Panc1 (cell line): ENCODE results near the gene HCN2.

ENCODE experiments used
- SIN3A ChIP-seq: IDR thresholded peaks from 2 replicates; pipeline ENCODE4 v1.6.1; 2012; ENCODE audit warnings: low read depth, mild to moderate bottlenecking, low read length, moderate library complexity, borderline replicate concordance; ENCODE audit not compliant: insufficient read depth
- TCF7L2 ChIP-seq: IDR thresholded peaks from 2 replicates; pipeline ENCODE4 v1.6.1; 2011; ENCODE audit warnings: mild to moderate bottlenecking, low read depth, low read length, inconsistent platforms
- TF ChIP-seq, protein P1 (sequence below): fragments of 450-650 bp; IDR thresholded peaks from 2 replicates; pipeline ENCODE4 v1.5.1; 2017; ENCODE audit warnings: mild to moderate bottlenecking

DNA sequence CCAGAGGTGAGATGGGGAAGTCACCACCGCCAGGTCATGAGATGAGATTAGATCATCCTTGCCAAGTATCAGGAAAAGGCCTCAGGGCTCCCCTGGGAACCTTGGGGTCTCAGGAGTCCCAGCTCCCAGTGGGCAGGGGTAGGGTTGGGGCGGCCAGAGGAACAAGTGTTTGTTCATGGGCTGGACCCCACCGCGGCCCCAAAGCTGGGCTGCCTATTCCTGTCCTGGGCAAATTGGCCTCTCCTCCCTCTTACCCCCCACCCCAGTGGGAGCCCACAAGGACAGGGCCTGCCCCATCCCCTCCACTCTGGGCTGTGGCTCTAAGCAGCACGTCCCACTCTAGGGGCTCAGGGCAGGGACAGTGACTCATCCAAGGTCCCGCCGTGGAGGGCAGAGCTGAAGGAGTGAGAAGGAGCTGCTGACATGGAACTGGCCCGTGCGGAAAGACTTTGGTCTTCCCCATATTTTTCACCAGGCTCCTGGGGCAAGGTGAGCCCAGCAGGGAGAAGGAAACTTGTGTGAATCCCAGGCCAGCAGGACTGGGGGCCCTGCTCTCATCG lies 4.0 kb upstream of the HCN2 start:
- TF ChIP-seq, protein P1, sequence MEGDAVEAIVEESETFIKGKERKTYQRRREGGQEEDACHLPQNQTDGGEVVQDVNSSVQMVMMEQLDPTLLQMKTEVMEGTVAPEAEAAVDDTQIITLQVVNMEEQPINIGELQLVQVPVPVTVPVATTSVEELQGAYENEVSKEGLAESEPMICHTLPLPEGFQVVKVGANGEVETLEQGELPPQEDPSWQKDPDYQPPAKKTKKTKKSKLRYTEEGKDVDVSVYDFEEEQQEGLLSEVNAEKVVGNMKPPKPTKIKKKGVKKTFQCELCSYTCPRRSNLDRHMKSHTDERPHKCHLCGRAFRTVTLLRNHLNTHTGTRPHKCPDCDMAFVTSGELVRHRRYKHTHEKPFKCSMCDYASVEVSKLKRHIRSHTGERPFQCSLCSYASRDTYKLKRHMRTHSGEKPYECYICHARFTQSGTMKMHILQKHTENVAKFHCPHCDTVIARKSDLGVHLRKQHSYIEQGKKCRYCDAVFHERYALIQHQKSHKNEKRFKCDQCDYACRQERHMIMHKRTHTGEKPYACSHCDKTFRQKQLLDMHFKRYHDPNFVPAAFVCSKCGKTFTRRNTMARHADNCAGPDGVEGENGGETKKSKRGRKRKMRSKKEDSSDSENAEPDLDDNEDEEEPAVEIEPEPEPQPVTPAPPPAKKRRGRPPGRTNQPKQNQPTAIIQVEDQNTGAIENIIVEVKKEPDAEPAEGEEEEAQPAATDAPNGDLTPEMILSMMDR = no peak
- TF ChIP-seq TCF7L2 (no peak), SIN3A (no peak)
